Activated CD4-positive, alpha-beta T cell treated with anti-CD3 and anti-CD28 coated beads, Interleukin-2, amount 50 U/mL, for 1 hour (primary cell): ENCODE data around the gene WDR26.
"Not testable (repeated sequence)": the region's sequence is repeated elsewhere in the genome, so short reads cannot be mapped to it uniquely, and the experiment has no call there.

Experiments used
- DNase-seq: peaks from one replicate; pipeline ENCODE4 v3.0.0-alpha.2; 2020

The WDR26 gene

DNA sequence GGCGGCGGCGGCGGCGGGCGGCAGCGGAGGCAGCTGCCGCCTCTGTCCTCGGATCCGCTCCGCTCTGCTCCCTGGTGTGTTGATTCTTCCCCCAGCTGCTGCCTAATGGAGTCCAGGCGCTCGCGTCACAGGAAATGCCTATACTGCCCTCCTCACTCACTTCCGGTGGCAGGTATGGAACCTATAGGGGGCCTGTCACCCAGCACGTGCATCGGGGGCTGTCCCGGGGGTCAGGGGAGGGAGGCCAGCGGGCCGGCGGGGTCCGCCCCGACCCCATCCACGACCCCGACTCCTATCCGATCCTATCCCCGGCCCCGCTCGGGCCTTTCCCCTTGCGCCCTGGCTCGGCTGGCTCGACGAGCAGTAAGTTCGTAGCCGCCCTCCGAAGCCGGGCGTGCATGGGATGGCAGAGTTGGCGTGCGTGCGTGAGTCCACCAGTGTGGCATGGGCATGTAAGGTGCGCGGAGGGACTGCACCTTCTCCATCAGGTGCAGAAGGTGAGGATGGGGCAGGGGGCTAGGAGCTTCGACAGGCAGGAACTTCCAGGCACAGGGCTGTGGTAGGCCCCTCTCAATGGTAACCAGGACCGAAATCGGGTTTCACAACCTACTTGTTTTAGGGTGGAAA lies at the start of gene WDR26:
WDR26 (minus strand) TSS at position 107 of the 627 bp plus-strand sequence.
- DNase-seq = peak; percentile 78

DNA sequence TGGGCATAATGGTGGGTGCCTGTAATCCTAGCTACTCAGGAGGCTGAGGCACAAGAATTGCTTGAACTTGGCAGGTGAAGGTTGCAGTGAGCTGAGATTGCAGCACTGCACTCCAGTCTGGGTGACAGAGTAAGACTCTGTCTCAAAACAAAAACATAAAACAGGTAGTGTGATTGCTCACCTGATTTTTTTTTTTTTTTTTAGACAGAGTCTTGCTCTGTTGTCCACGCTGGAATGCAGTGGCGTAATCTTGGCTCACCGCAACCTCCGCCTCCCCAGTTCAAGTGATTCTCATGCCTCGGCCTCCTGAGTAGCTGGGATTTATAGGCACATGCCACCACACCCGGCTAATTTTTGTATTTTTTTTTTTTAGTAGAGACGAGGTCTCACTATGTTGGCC lies 48.6 kb upstream of the WDR26 start:
- DNase-seq = not testable (repeated sequence)

- no peak for DNase-seq
Measured at GRCh38 chr1:224482619-224483018, 48.0 kb upstream of the WDR26 start.

DNA sequence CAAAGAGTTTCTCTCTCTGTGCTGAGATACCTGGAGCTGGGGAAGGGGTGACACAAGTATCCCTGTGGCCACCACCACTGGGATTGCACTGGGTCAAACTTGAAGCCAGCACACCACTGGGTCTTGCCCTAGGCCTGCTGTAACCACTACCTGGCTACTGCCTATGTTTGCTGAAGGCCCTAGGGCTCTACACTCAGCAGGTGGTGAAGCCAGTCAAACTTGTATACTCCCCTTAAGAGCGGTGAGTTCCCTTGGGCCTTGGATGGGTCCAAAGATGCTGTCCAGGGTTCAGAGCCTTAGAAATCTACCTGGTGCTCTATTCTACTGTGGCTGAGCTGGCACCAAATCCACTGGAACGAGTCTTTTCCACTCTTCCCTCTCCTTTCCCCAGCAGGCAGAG lies 47.0 kb upstream of the WDR26 start:
- DNase-seq = no peak

DNA sequence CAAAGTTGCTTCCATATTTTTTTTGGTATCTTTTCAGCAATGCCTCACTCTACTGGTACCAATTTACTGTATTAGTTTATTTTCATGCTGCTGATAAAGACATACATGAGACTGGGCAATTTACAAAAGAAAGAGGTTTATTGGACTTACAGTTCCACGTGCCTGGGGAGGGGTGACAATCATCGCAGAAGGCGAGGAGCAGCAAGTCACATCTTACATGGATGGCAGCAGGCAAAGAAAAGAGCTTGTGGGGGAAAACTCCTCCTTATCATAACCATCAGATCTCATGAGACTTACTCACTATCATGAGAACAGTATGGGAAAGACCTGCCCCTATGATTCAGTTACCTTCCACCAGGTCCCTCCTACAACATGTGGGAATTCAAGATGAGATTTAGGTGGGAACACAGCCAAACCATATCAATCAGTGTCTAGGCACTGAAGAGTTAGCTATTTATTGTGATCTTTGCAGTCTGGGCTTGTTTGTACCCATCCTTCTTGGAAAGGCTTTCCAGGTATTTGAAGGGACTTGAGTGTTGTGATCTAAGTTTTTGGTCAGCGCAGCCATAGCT lies 46.4 kb upstream of the WDR26 start:
- DNase-seq = not testable (repeated sequence)

GRCh38 chr1:224480200-224480599 lies 45.6 kb upstream of the WDR26 start:
- not testable (repeated sequence) for DNase-seq

DNA sequence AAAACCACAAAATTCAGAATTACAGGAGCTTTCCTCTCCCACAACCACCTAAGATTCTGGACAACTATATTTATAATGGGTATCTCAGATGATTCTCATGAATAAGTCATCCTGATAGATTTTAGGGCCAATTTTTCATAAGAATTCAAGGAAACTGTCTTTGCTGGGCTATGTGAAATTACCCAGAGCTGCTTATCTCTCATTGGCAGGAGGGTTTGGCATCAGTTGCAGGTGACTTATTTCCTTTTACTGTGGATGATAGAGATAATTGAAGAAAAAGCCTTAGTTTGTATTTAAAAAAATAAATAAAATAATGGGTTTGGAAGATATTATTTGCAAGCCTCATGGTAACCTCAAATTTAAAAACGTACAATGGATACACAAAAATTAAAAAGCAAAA lies 38.2 kb upstream of the WDR26 start:
- no peak for DNase-seq

- no peak for DNase-seq
Measured at GRCh38 chr1:224466154-224466553, 31.6 kb upstream of the WDR26 start.

GRCh38 chr1:224459966-224460365 lies 25.4 kb upstream of the WDR26 start:
- no peak for DNase-seq

DNA sequence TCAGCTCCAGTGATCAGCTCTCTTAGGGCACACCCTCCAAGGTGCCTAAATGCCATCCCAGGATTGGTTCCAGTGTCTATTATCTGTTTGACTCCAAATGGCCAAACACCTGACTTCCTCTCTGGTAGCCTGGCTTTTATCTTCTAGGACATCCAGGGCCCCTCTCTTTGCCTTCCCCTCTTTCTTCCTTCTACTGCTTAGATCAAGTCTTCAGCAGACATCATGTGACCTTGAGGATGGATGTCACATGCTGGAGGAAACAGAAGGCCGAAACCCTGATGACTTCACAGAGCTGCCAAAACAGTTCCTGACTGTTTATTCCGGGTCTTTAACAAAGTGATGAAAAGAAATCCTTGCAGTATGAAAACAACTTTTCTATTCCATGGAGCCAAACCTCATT lies 24.4 kb upstream of the WDR26 start:
- DNase-seq = no peak

GRCh38 chr1:224458296-224458695 lies 23.7 kb upstream of the WDR26 start:
- no peak for DNase-seq

DNA sequence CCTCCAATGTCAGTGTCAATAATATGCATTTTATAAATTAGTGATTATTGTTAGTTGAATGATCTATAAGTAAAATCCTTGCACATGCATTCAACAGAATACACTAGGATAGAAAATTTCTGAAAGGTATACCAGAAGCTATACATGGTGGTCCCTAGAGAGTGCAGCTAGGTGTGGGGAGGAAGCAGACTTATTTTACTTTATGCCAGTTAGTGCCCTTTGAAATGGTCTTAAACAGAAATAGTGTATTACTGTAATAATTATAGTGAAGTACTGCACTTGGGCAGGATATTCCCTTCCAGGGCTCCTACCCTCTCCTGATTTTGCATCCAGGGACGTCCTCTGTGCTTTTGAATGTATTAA lies 23.2 kb upstream of the WDR26 start:
- no peak for DNase-seq

- no peak for DNase-seq
Measured at GRCh38 chr1:224456637-224456953, 22.0 kb upstream of the WDR26 start.

GRCh38 chr1:224454402-224455055 lies 19.9 kb upstream of the WDR26 start:
- no peak for DNase-seq

DNA sequence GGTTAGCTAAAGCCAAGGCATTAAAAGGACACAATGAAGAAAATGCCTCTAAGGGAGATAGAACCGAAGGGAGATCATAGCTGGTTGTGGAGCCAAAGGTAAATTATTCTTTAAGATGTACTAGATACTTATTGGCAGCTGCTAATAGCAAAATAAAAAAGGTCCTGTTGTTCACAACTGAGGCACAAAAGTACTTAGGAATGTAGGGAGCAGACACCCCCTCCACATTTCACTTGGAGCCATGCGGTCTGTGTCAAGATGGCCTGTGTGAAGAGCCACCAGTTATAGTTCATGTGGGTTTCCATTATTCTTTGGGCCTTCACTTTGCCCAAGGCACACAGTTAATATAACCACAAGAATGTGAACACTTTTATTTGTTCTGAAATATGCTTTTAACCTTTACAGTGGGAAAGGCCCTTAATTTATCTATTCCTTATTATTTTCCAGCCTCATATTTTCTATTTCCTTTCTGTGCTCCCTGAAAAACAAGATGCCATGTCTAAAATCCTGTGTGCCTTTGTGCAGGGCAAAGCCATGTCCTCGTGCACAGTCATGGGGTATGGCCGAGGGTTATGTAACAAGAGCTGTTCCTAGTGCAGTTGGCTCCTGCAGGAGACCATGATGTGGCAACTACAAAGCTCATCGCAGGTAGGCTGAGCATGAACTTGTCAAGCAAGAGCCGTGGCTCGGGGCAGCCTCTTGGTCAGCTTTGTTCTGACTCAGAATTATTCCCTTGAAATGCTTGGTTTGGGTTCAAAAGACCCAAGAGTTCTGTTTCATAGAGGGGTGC lies 16.2 kb upstream of the WDR26 start:
- DNase-seq = no peak

DNA sequence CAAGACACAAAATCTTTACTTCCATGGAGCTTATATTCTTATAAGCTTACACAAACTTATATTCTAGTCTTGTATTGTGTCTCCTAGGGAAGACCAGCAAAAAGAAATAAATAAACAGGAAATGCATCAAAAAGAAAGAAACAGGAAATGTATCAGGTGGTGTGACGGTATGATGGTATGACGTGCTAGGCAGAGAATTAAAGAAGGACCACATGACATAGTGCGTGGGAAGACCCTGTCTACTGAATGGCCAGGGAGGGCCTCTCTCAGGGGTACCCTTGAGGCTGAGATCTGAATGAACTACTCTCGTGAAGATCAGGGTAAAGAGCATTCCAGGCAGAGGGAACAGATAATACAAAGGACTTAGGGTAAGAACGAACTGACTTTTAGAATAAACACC lies 15.6 kb upstream of the WDR26 start:
- no peak for DNase-seq

DNA sequence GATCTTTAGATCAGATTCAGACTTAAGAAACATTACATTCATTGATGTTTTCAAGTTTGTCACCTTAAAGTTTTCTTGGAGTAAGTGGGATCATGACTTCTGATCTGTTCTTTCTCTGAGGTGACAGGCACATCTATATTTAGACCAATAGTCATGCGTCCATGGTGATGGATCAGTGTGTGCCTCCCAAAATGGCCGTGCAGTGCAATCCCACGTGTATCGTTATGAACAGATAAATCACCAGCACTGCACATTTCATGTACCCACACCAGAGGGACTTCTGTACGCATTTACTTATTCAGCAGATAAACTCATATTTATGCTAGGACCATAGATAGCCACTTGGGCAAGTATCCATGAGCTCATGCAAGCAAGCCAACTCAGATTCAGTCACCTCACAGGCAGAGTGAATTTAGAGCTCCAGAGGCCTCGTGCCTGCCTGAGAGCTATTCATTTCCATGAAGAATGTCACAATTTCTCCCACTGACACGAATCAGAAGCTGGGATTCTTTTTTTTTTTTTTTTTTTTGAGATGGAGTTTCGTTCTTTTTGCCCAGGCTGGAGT lies 13.9 kb upstream of the WDR26 start:
- no peak for DNase-seq

DNA sequence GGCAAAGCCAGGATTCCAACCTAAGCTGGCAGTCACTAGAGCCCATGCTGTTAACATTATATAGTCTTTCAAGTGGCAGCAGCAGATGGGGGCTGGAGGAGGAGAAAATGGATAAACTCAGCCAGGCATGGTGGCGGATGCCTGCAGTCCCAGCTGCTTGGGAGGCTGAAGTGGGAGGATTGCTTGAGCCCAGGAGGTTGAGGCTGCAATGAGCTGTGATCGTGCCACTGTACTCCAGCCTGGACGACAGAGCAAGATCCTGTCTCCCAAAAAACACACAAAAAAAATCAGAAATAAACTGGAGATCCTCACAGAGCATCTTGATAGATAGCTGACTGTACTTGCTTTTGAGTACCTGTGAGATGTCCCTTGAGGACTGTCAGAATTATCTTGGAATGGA lies 13.4 kb upstream of the WDR26 start:
- no peak for DNase-seq

GRCh38 chr1:224447251-224447650 lies 12.7 kb upstream of the WDR26 start:
- DNase-seq = no peak

DNA sequence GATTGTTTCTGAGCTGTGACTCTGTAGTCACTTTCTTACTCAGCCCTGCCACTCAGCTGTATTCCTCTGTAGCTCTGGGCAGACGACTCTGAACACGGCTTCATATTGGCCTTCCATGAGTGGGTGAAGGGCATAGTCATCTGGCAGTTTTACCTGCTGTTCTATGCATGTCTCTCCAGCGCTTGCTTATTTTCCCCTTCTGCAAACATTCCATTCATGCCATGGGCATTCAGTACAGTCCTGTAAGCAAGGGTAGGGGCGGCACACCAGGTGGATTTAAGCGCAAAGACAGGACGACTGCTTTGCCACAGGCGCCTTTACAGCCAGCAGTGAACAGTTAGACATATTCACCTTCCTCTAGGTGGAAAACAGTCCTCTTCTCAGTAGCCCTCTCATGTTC lies 4.4 kb upstream of the WDR26 start:
- no peak for DNase-seq

DNA sequence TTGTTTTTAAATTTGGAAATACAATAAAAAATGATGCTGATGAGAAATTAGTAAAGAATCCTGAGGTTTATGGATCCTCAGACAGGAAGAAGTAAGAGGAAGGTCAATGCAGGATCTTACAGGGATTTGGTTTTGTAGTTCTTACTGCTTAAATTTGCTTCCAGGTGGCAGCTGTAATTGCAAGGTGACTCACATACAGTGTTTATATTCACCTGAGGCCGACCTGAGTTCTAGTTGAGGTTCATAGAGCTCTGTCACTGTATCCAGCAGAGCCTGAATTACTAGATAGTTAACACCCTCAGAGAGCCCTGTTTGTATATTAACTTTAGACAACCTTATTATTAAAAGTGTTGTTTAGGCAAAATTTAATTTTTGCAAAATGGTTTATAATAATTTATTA lies 1.4 kb upstream of the WDR26 start:
- no peak for DNase-seq

GRCh38 chr1:224435318-224435763 lies 744 bp upstream of the WDR26 start:
- no peak for DNase-seq
